Stimulated activated CD8-positive, alpha-beta memory T cell treated with anti-CD3 and anti-CD28 coated beads, Interleukin-15, amount 100 ng/mL, for 4 hours (primary cell): ENCODE data around the gene TMEM147.

Source experiments
- DNase-seq, 2 donors: peaks; one replicate each; pipeline ENCODE4 v3.0.0-alpha.2; 2020; ENCODE audit warnings: low read depth in 2 of 2

The TMEM147 gene, protein sequence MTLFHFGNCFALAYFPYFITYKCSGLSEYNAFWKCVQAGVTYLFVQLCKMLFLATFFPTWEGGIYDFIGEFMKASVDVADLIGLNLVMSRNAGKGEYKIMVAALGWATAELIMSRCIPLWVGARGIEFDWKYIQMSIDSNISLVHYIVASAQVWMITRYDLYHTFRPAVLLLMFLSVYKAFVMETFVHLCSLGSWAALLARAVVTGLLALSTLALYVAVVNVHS

DNA sequence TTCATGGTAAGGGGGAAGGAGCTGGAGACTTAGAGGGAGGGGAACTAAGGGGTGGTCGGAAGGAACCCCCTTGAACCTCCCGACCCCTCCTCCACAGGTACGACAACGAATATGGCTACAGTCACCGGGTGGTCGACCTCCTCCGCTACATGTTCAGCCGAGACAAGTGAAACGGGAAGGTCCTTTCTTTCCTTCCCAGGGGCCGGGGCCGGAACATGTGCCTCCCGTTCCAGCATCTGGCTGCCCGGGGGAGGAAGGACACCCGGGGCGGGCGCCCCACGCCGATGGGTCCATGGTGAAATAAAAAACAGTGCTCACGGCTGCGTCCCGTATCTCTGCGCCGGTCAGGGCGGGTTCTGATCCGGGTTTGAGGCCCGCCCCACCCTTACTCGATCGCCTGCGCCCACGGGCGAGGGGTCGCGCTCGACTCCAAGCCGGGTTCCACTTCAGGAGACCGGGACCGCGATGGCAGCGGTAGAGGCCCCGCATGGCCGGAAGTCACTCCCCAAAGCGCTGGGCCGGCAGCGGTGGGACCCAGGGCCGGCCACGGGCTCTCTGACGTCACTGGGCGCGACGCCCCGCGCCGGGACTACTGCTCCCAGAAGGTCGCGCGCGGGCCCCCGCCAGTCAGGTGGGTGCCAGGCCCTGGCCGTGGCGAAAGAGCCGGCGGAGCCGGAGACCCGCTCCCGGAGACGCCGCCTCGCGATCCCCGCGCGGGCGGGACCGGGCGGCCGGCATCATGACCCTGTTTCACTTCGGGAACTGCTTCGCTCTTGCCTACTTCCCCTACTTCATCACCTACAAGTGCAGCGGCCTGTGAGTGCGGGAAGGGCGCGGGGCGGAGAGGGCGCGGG, at the start of gene TMEM147:
Gene TMEM147, plus strand, starts transcription at position 626 of the 854 bp plus-strand sequence. Its CDS starts 114 bp downstream, at position 740.
- peak; percentile 63 to 73 for DNase-seq

DNA sequence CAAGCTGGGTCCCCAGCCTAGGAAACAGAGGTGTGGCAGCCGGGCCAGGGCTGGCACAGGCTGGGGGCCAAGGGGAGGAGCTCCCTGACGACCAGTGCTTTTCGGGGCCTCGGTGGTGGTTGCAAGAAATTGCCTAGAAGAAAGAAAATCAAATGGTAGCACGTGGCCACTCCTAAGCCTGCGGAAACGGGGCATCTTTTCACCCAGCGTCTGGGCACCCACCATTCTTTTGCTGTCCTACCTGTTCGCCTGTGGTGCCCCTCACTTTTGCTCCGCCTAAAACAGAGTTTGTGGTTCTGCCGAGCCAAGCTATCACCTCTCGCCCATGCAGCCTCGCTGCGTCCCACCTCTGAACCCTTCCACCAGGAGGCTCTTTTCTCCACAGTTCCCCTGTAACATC, 48.0 kb upstream of the TMEM147 start:
- DNase-seq: no peak

DNA sequence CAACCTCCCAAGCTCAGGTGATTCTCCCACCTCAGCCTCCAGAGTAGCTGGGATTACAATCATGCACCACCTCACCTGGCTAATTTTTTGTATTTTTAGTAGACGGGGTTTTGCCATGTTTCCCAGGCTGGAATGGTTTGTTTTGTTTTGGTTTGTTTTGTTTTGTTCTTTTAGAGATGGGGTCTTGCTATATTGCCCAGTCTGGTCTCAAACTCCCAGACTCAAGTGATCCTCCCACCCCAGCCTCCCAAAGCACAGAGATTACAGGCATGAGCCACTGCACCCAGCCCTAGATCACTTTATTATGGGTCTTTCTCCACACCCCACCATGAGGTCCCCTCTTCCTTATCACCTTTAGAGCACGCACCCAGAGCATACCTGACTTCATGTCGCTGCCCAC, 47.2 kb upstream of the TMEM147 start:
- no peak for DNase-seq

DNA sequence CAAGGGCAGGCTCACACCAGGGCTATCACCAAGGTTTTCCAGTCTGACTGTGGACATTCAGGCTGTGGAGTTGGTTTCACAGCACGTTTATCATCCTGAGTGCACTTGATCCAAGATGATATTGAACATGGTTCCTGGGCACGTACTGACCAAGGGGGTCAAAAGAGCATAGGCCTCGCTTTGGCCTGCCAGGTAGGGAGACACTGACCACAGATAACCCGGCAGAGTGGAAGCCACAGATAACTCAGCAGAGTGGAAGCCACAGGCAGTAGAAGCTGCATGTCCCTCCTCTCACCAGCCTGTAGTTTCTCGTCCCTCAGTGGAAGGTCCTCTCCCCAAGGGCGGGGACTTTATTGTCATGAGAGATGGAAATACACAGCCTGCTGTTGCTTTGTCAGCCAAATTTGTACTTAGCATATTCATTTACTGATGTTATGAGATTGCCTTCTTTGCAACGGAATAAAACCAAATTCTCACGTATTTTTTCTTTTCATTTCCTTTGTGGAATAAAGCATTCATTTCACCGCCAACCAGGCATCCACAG, 46.4 kb upstream of the TMEM147 start:
- DNase-seq: no peak

DNA sequence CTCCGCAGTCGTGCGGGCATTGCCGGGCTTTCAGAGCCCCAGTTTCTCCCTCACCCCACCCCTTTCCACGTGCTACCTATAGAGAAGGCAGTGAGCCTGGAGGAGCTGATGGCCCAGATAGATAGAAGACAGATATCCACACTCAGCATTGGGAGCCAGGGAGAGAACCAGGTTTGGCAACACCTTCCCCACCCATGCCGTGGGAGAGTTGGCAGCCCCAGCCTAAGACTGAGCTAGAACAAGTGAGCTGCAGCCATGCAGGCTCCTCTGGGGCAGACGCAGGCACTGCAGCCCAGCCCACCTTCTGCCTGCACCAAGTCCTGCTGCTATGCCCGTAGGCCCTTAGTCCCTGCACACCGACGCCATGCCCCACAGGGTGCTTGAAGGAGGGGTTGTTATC, 44.8 kb upstream of the TMEM147 start:
- no peak for DNase-seq

DNA sequence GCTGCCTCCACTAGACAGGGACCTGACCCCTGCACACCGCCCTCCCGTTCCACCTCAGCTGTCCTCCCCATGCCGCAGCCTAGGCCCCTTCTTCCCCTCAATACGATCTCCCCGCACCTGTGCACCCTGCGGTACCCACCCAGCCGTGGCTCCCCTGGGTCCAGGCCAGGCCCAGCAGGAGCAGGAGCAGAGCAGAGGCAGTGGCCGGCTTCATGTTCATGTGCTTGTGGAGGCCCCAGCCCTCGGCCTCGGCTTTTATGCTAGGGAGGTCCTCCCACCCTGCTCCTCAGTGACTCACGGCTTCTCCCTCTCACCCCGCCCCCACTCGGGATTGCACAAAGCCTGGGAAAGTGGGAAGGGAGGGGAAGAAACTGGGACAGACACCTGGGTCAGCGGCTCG, 43.7 kb upstream of the TMEM147 start:
- DNase-seq: no peak

DNA sequence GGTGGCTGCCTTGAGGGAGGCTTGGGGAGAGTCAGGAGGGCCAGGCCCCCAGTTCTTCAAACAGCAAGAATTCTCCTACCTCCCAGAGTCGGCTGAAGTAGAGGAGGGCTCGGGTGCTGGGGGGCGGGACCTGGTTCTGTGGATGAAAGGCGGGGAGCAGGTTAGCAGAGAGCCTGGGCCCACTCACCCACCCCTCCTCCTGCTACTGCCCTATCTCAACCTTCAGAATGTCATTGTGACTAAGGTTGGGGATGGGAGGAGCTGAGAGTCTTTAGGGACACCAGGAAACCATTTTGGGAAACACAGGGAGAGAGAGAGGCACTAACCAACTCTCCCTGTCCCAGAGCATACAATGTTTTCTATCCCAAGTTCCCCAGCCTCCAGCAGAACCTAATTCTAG, 42.7 kb upstream of the TMEM147 start:
- no peak for DNase-seq

DNA sequence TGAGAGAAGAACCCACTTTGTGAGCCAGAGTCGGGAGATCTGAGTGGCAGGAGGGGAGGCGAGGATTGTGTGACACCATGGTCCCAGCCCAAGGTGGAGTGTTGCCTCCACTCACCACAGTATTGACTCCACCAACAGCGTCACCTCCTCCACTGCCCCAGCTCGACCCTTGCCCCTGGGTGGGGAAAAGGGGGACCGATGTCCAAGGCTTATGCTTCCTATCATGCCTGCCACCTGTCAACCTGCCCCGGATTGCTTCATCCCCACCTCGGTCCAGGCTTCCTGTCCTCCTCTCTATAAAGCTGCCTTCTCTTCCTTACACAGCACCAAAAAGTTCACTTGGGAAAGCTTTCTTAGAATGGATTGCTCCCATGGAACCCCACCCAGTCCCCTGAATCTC, 39.4 kb upstream of the TMEM147 start:
- DNase-seq: no peak

DNA sequence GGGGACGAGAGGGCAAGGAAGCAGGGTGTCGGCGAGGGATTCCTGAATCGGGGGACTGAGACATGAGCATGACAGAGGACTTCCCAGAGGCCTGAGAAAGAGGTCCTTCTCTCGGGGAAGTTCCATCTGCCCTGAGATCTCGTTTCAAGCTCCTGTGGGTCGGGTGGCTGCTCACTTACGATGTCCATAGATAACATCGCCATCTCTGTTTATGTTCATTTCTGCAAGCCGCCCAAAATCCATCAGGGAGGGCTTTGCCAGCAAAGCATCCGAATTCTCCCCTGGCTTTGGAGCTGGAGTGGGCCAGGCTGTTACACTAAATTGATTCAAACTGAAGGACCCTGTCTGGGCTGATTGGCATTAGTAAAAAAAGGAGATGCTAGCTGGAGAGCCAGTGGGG, 37.9 kb upstream of the TMEM147 start:
- DNase-seq: no peak

DNA sequence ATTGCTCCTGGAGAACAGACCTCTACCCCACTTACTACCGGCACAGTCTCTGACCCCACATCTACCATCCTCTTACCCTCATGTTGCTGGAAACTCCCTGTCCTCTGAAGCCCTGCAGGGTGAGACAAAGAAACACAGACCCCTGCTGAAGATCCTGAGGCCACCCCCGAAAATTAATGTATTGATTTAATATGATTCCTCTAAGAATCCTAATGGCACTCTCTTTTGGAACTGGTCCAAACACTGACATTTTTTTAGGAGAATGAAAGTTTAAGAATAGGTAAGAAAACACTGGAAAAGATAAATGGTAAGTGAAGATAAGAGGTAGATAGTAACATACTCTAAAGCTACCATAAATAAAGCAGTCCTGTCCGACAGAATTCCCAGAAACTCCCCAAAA, 37.3 kb upstream of the TMEM147 start:
- no peak for DNase-seq

DNA sequence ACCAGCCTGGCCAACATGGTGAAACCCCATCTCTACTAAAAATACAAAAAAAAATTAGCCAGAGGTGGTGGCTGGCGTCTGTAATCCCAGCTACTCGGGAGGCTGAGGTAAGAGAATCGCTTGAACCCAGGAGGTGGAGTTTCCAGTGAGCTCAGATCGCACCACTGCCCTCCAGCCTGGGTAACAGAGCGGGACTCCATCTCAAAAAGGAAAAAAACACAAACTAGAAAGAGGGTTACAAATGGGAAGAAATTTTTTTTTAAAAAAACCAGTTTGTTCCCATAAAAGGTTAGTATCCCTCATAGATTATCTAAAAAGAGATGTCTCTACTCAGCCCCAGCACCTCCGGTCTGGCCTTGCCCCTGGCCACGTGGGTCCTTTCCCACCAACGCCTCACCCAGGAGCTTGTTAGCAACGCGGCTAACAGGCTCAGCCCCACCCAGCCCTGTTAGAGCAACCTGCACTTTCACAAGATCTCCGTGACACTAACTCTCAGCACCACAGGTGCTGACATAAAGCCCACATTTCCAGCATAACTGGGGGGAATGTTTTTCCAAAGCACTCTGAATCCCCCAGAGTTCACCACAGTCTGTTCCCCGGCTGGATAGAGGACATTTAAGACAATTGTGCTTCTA, 36.3 kb upstream of the TMEM147 start:
- DNase-seq: peak in 1 of 2 donors; percentile 10

DNA sequence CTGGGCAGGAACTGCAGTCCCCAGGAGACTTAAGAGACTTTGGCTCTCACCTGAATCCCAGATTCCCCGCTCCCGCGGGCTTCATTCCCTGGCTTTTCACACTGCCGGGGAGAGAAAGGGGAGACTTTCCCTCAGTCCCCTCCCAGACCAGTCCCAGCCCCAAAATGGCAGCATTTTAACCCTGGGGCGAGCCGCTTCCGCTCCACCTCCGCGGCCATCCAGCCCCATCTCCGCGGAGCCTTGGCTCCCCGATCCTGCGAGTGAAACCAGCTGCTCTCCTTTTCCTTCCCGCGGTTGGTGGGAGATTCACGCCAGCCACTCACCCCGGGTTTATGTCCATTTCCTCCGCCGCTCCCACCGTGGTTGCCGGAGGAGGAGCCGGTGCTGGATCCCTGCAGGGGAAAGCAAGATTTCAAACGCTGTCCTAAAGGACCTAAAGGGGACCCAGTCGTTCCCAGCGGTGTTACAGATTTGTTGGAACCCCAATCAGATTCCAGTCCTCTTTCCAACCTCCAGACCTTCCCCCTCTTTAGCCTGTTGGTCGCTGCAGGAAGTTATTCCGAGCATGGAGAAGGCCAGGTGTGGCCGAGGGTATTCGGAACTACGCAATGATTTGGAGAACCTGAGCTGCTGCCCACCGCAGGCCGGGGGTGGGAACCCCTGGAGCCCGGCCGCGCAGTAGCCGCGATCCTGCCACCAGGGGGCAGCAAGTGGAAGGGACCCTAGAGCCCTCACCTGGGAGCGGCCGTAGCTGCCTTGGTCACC, 35.4 kb upstream of the TMEM147 start:
- peak; percentile 36 to 42 for DNase-seq

DNA sequence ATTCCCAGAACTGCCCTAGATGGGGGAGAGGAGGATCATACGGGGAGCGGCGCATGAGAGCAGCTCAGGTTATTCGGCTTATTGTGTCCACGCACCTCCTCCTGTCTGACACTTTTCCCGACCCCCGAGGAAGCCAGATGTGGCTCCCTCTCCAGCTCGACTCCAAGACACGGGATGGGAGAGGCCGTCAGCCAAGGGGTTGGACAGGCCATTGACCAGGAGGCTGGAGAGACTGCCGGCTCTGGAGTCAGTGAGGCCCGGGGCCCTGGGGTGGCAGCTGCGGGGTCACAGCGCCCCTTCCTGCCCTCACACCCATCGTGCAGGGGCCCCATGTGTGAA, 34.8 kb upstream of the TMEM147 start:
- DNase-seq: no peak

DNA sequence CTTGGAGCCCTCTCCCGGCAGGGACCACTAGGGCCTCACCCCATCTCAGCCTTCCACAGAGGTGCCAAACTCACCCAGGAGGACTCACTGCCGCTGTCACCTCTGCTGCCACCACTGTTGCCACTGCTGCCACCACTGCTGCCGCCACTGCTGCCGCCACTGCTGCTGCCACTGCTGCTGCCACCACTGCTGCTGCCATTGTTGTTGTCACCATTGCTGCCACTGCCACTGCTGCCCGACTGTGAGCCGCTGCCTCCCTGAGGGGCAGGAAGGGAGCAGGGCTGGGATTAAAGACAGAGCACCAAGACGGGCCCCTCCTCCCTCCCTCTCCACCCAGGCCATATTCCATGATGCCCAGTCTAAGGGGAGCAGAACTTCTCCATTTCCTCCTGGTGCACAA, 34.1 kb upstream of the TMEM147 start:
- DNase-seq: no peak

DNA sequence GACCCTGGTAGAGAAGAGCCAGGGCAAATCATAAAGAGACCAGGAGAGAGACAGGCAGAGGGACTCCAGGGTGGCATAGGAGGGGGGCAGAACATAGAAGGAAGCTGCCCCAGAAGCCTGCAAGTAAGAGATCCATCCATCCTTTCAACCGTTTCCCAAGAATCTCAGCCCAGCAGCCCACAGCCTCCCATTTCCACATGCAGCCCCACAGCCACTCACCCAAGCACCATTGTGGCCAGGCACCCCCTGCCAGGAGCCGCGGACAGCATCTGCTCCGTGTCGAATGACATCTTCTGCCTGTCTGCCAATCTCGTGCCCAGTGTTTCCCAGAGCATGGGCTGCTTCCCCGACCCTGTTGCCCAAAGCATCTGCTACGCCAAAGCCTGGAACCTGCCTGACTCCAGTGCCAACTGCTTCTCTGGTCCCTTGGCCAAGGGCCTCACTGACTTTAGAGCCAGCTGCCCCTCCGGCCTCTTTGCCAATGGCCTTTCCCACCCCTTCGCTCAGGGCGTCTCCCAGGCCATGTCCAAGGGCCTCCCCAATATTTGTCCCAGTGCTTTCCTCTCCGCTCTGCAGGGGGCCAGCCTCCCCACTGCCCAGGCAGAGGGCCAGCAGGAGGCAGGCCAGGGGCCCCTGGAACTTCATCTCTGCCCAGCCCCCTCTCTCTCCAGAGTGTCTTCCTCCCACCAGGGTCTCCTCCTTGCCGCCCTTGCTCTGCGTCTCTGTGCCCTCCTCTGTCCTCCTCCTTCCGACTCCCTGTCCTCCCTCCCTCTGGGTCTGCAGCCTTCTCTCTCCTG, 32.4 kb upstream of the TMEM147 start:
- no peak for DNase-seq

DNA sequence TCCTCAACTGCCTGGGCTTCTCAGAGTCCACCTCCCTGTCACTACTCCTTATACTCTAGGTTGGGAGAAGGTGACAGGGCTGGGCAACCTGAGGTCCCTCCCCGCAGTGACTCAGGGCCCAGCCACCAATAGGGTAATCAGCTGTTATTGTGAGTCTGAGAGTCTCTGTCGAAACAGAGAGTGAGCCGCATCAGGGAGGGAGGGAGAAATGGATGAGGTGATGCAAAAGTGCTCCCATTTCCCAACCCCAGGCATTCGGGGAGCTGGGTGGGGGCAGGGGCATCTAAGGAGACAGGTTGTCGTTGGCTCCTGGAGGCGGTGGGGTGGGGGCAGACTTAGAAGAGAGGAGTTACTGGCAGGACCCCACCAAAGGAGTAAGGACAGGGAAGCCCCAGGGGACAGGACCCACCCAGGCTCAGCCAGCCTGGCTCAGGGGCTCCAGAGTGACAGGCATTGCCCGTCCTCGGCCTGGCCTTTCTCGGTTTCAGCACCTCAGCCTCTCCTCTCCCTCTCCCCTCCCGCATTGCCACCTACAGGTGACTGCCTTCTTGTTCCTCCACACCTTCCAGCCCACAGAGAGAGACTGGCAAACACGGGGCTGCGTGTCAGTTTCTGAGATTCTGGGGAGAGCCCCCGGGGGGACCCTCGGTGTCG, 31.7 kb upstream of the TMEM147 start, which contains the start of gene DMKN:
Gene DMKN, minus strand, starts transcription at position 22 of the 654 bp plus-strand sequence. CDS start 174 bp downstream, outside the sequence.
- DNase-seq: no peak

DNA sequence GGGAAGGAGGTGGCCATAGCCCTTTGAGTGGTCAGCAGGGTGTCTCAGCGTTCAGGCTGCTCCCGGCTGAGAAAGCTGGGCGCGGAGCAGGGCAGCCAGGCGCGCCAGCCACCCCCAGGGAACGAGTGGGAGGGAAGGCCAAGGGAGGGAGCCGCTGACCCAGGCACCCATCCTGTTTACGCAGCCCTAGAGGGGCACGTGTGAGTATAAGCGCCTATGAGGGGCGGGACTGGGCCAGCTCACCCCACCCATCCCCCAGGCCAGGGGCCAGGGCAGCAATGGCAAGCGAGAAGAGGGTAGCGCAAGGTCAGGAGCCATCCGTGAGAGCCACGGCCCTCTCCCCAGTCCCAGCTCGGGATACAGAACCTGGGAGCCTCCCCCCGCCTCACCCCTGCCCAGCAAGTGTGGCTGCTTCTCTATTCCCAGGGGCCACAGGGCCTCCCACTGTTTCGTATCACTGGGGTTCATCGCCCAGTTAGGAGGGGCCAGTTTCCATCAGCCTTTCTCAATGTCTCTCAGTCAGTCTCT, 31.1 kb upstream of the TMEM147 start:
- no peak for DNase-seq

DNA sequence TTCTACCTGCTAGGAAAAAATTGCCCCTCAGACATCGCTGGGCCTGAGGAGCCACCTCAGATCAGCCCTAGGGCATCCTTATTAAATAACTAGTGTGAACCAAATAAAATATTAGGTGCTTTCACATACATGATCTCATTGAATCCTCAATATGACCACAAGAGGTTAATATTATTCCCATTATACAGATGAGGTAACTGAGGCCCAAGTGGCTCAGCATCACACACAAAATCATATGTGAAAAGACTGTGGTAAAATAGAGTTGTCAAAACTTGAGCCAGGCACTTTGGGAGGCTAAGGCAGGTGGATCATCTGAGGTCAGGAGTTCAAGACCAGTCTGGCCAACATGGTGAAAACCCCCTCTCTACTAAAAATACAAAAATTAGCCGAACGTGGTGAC, 29.1 kb upstream of the TMEM147 start:
- no peak for DNase-seq

DNA sequence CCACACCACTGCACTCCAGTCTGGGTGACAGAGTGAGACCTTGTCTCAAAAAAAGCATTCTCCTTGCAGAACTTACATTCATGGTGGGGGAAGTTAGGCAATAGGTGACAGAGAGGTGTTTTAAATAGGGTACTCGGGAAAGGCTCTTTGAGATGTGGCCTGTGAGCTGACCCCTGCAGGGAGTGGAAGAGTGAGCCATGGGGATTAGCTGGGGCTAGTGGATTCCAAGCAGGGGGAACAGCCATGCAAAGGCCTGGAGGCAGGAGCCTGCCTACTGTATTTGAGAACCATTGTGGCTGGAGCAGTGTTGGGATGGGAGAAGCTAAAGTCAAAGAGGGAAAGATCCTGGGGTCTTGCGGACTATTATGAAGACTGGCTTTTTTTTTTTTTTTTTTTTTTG, 28.1 kb upstream of the TMEM147 start:
- DNase-seq: no peak

DNA sequence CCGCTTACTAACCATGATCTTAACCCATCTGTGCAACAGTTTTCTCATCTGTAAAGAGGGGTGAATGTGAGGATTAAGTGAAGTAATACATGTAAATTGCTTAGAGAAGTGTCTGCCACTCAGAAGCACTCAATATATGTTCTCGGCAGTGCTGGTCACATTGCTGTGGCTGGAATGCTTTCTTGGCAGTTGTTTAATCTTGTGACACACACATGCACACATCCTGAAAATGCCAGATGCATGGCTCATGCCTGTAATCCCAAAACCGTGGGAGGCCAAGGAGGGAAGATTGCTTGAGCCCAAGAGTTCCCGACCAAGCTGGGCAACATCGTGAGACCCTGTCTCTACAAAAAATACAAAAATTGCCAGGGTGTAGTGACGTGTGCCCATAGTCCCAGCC, 27.1 kb upstream of the TMEM147 start:
- no peak for DNase-seq
